DND-41 (cell line): Measurements from ENCODE around the gene SCAANT1.
A peak's percentile ranks its signal among the peaks of the same experiment; 100 is the strongest.

Source experiments
- CTCF ChIP-seq: IDR thresholded peaks from 2 replicates; pipeline ENCODE4 v1.5.1; 2012; ENCODE audit warnings: borderline replicate concordance, low read length, moderate library complexity, mild to moderate bottlenecking; ENCODE audit not compliant: poor library complexity, severe bottlenecking; ENCODE audit errors: extremely low read depth
- EZH2 ChIP-seq: IDR thresholded peaks from 3 replicates; pipeline ENCODE4 v1.6.1; 2012; ENCODE audit warnings: borderline replicate concordance, low read depth, mild to moderate bottlenecking, moderate library complexity, low read length, inconsistent platforms; ENCODE audit not compliant: severe bottlenecking

- TF ChIP-seq CTCF (peak; percentile 7), EZH2 (no peak)
These were observed 19.1 kb upstream of the SCAANT1 start for GRCh38 chr3:63931290-63931689.
